HG03565 (cell line): Measurements from ENCODE around the gene SEMA4G.
"Not testable (repeated sequence)": the region's sequence is repeated elsewhere in the genome, so short reads cannot be mapped to it uniquely, and the experiment has no call there.

Source experiments
- ATAC-seq: cut with Tn5 transposase; IDR thresholded peaks from one replicate; pipeline ENCODE4 v1.9.1; 2021; ENCODE audit warnings: mild to moderate bottlenecking, moderate library complexity; ENCODE audit not compliant: unreplicated experiment

Gene SEMA4G

GRCh38 chr10:100970914-100971811 is 1.9 kb downstream of the SEMA4G start:
- no peak for ATAC-seq

- ATAC-seq = no peak
Measured at GRCh38 chr10:100972115-100972903, 3.0 kb downstream of the SEMA4G start.

- ATAC-seq = no peak
Measured at GRCh38 chr10:100972904-100973535, 3.7 kb downstream of the SEMA4G start.

GRCh38 chr10:100975397-100975796 is 6.1 kb downstream of the SEMA4G start:
- ATAC-seq = not testable (repeated sequence)

GRCh38 chr10:100976906-100977305 is 7.6 kb downstream of the SEMA4G start:
- ATAC-seq = no peak

- no peak for ATAC-seq
Measured at GRCh38 chr10:100977436-100977835, 8.1 kb downstream of the SEMA4G start.

- ATAC-seq = no peak
Measured at GRCh38 chr10:100978121-100978900, 9.0 kb downstream of the SEMA4G start.

GRCh38 chr10:100978901-100979195 is 9.5 kb downstream of the SEMA4G start:
- ATAC-seq = no peak

GRCh38 chr10:100979791-100980272 is 10.5 kb downstream of the SEMA4G start:
- ATAC-seq = no peak

- no peak for ATAC-seq
Measured at GRCh38 chr10:100980311-100980710, 11.0 kb downstream of the SEMA4G start.

GRCh38 chr10:100980711-100981110 is 11.4 kb downstream of the SEMA4G start:
- ATAC-seq = no peak

GRCh38 chr10:100981178-100981772 is 12.0 kb downstream of the SEMA4G start:
- no peak for ATAC-seq

- ATAC-seq = no peak
Measured at GRCh38 chr10:100982916-100983830, 13.9 kb downstream of the SEMA4G start.

- ATAC-seq = no peak
Measured at GRCh38 chr10:100983868-100984671, 14.8 kb downstream of the SEMA4G start.

- no peak for ATAC-seq
Measured at GRCh38 chr10:100984672-100985177, 15.4 kb downstream of the SEMA4G start.

GRCh38 chr10:100985336-100985735 is 16.0 kb downstream of the SEMA4G start:
- no peak for ATAC-seq

GRCh38 chr10:100986623-100986951 is 17.3 kb downstream of the SEMA4G start:
- ATAC-seq = no peak

- ATAC-seq = peak; percentile 59
Measured at GRCh38 chr10:100986952-100987684, 17.8 kb downstream of the SEMA4G start, which contains the start of the genes MRPL43 and TWNK. Gene MRPL43, minus strand, starts transcription at chr10:100987497. Its CDS starts 54 bp downstream, at chr10:100987443. Gene TWNK, plus strand, starts transcription at chr10:100987543. Its CDS starts 668 bp downstream, at chr10:100988211.
